LNCAP (cell line): ENCODE measurements around the gene NFKBIL1.

Source experiments
- CTCF ChIP-seq: fragments of 450-650 bp; IDR thresholded peaks from 2 replicates; pipeline ENCODE4 v1.5.1; 2017; ENCODE audit warnings: mild to moderate bottlenecking

Gene NFKBIL1

GRCh38 chr6:31525932-31526591, 21.3 kb upstream of the NFKBIL1 start:
- no peak for TF ChIP-seq CTCF

- no peak for TF ChIP-seq CTCF
Observed at GRCh38 chr6:31528307-31528777, 19.1 kb upstream of the NFKBIL1 start.

GRCh38 chr6:31528821-31529328, 18.5 kb upstream of the NFKBIL1 start, which contains the start of gene MCCD1:
Gene MCCD1 (plus strand): TSS chr6:31528962. CDS start chr6:31529015, 53 bp downstream.
- TF ChIP-seq CTCF: no peak

GRCh38 chr6:31529329-31530150, 17.9 kb upstream of the NFKBIL1 start:
- TF ChIP-seq CTCF: no peak

- no peak for TF ChIP-seq CTCF
Observed at GRCh38 chr6:31530659-31531058, 16.7 kb upstream of the NFKBIL1 start.

GRCh38 chr6:31531162-31531561, 16.2 kb upstream of the NFKBIL1 start:
- no peak for TF ChIP-seq CTCF

GRCh38 chr6:31531771-31532643, 15.4 kb upstream of the NFKBIL1 start:
- TF ChIP-seq CTCF: no peak
